GM19463 (cell line): Measurements from ENCODE around the gene CDCA4.

Source experiments
- ATAC-seq: cut with Tn5 transposase; IDR thresholded peaks from one replicate; pipeline ENCODE4 v1.9.1; 2021; ENCODE audit warnings: mild to moderate bottlenecking, moderate library complexity; ENCODE audit not compliant: unreplicated experiment

Gene CDCA4

DNA sequence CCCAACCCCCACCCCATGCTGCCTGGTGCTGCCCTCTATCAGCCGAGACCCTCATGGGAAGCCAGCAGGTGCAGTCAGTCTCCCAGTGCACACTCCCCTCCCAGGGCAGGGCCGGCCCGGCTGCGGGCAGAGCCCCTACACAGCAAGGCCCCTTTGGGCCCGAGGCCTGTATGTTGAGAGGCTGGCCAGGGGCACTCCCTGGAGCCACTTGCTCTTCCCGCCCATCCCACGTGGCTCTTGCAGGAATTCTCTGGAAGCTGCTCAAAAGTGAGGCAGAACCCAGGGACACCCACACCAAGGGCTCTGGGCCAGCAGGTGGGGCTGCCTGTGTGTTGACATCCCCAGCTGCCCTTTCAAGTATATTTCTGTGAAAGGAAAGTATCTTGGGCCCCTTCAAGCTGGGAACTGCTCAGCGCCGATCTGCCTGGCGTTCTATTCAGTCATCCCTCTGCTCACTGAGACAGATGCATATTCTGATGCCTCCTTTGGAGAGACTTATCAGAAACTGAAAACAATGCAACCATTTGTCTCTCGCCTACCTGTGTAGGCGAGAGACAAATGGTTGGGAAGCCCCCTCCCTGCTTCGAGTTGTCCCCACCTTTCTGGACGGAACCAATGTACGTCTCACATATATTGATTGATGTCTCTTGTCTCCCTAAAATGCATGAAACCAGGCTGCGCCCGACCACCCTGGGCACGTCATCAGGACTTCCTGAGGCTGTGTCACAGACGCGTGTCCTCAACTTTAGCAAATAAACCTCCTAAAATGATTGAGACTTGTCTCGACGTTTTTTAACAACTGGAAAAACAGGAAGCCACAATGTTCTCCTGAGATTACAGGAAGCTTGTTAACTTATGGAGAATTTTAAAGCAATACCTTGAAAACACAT lies 38.4 kb upstream of the CDCA4 start:
- no peak for ATAC-seq

DNA sequence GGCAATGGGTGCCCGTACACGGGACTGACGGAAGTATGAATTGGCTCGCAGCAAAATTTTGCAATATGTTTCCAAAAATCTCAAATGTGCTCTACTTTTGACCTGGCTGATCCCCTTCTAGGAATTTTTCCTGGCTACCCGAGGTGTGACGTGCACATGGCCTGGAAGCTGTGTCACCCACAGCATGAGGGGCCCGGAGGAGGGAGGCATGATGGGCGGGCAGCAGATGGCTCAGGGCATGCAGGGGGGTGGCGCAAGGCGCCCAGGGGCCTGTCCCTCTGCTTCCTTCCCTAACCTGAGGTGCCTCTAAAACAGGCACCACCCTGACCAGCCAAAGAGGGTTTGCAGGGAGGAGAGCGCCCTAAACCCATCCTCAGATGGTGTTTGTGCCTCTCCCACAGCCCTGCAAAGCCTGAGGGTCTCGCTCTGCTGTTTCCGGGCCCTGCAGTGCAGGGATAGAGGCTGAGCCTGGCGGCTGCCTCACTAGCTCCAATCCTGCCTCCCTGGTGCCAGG lies 37.7 kb upstream of the CDCA4 start:
- ATAC-seq: no peak

DNA sequence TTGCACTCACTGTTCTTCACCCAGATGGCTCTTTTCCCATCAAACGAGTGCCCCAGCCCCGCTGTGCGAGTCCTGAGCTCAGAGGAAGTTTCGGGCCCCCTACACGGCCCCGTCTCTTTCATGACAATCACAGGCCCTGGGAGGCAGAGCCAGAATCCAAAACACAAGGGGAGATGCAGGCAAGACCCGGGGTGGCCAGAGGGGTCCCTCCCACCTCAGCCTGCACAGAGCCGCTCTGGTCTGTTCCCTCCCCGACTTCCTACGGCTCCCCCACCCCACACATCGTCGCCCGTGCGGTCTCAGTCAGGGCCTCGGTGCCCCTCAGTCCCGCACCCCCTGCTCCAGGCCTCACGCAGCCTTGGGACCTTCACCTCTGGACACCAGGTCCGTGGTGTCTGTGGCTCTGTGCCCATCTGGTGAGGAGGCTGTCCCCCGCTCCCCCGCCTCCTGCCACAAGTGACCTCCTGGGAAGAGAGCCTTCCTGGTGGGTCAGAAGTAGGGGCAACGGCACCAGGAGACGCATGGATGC lies 35.5 kb upstream of the CDCA4 start:
- ATAC-seq: no peak

DNA sequence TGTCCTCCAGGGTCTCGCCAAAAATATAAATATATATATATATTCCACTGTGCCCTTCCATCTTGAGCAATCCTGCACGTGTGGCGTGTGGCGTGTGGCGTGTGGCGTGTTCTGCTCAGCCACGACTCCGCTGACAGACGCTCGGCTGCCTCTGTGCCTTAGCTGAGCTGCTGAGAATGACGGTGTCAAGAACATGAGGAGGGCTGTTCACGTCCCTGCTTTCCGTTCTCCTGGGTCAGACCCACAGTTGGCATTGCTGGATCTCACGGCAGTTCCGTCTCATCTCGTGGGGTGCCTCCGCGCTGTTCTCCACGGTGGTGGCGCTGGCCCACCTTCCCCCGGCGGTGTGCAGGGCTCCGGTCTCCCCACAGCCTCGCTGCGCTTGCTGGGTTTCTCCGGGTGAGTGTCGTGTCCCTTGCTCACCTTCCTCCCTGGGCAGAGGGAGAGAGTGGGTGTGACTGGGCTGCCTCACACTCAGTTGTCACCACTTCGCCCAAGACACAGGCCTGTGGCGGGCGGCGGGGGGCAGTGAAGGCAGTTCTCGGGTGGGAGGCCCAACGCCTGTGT lies 34.9 kb upstream of the CDCA4 start:
- no peak for ATAC-seq

DNA sequence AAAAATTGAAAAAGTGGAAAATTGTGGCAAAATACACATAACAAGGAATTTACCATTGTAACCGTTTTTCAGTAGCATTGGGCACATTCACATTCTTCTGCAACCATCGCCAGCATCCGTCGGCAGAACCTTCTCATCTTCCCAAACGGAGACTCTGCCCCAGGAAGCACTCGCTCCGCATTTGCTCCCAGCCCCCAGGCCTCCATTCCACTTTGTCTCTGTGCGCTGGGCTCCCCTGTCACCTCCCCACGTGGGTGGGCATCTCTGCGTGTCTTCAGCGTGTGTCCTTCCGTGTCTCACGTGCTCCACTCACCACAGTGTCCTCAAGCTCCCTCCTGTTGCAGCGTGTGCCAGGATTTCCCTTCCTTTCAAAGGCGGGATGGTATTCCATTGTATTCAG lies 34.5 kb upstream of the CDCA4 start:
- ATAC-seq: no peak

DNA sequence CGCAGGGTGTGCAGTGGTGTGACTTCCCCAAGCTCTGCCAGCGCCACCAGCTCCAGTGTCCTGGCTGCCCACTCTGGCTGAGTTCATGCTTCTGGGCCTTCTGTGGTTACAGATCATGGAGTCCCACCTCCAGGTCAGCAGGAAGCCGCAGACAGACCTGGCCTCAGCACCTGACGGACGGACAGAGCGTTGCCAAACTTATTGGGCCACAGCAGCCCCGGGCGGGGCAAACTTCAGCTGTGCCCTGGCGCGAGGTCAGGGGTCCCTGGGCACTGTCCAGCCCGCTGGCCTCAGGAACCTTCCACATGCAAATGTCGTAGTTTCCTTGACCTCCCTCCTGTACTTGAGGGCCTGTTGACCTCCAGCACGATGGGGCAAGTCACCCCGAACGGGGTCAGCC lies 33.1 kb upstream of the CDCA4 start:
- ATAC-seq: no peak

DNA sequence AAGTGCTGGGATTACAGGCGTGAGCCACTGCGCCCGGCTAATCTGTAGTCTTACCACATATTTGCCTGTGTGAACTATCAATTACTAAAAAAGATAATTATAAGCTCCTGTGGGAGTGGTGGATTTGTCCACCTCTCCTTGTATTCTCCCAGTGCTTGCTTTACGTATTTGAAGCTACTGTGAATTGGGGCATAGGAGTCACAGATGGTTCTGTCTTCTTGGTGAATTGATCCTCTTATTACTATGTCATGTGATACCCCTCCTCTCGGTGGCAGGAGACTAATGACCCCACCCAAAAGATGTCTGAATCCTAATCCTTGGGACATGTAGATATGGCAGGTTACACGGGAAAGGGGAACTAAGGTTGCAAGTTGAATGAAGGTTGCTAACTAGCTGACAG lies 32.5 kb upstream of the CDCA4 start:
- no peak for ATAC-seq

DNA sequence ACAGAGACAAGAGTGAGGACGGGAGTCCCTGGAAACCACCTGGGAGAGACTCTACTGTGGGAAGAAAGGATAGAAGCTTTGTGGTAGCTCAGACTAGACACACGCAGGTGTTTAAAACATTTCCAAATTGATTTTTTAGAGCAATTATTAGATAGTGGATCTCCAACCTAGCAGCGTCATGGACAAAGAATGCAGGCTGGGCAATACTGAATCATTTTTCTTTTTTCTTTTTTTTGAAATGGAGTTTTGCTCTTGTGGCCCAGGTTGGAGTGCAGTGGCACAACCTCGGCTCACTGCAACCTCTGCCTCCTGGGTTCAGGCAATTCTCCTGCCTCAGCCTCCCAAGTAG lies 31.2 kb upstream of the CDCA4 start:
- no peak for ATAC-seq

DNA sequence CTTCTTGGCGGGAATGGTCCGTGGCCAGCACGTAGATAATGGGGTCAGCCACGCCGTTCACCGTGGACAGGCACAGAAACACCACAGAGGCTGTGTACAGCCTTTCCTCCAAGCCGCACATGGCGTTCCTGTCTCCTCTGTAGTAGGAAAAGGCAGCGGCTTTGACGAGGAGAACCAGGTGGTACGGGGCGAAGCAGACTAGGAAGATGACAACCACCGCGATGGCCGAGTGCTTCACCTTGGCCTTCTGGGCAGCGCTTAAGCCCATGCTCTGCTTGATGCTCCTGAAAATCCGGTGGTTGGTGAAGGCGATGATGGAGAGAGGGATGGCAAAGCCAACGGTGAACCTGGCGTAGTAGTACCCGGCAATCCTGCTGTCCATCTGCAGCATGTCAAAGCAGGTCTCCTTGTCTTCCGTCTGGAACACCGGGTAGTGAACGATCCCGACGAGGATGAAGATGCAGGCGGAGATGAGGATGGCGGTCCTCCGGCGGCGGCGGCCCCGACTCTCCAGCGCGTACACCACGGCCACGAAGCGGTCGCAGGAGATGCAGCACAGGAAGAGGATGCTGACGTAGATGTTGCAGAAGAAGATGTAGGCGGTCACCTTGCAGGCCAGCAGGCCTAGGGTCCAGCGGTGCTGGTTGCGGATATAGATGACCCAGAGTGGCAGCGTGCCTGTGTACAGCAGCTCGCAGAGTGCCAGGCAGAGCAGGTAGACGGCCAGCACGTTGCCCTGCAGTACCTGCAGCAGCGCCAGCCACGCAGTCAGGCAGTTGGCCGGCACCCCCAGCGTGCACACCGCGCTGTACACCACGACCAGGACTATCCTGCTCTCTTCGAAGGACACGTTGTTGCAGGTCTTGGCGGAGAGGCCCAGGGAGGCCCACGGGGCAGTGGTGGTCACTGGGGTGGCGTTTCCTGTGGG lies 30.6 kb upstream of the CDCA4 start:
- no peak for ATAC-seq

DNA sequence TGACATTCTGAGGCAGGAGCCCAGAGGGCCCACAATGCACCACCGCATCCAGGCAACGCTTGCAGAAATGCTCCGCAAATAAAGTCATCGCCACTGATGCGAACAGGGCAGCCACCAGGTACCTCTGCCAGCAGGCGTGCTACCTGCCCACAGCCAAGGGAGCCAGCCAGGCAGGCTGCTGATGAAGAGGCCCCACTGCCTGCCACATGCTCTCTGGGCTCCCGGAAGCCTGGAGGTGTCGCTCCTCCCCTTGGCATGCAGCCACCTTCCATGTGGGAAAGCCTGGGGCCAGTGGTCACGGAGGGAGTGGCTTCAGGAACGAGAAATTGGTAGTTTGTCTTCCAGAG lies 29.6 kb upstream of the CDCA4 start:
- no peak for ATAC-seq

DNA sequence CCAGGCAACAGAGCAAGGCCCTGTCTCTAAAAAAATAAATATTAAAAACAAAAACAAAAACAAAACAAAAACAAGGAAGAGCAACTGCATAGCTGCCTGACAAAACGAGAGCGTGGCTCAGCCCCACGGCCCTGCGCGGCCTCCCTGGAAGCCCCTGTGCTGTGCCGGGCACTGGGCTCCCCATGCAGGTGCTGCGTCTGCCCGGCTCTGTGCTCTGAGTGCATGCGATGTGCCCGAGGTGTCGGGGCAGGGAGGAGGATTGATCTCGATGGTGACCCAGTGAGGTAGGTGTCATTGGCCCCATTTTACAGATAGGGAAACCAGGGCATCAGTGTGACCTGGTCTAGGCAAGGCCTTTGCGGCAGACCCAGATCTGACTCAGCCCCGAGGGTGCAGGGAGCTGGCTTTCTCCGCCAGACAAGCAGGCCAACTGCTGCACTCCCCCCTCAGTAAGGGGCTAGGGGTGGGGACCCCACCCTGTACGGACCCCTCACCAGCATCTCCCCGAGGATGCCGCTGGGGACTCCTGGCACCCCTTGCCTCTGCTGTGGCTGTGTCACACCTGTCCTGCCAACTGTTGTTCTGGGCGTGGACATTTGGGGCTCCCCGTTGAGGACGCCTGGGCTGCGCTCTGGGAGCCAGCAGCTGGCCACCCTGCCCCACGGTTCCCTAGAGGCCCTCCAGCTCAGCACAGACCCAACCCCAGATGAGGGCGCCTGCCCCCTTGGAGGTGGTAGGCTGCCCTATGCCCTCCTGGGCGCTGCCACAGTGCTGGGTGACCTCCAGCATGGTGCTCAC lies 29.1 kb upstream of the CDCA4 start:
- no peak for ATAC-seq

DNA sequence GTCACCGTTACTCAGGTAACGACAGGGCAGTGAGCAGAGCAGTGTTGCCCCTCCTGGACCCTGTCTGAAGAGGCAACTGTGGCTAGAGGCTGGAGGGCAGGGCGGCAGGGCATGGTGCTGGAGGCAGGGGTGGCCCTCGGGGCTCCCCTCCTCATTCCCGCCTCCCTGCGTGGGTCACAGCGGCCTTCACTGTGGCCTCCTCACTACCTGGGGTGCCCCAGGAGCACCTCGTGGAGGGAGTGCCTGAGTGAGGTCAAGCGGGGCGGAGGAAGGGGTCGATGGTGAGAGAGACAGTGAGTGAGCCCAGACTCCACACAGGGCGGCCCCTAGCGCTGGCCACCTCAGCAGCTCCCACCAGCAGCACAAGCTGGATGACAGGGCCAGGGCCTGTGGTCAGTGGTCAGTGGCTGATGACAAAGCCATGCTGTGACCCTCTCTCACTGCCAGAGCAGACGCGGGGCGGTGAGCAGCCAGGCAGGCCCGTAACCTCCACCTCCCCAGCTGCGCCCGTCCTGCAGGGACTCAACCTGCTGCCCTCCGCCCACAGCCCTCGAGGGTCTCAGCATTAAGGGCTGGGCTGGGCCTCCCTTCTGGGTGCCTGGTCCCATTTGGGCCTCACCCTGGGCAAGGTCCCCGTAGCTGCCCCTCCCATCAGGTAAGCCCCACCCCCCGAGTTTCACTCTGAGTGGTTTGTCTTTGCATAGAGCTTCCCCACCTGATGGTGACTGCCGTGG lies 26.6 kb upstream of the CDCA4 start:
- no peak for ATAC-seq

DNA sequence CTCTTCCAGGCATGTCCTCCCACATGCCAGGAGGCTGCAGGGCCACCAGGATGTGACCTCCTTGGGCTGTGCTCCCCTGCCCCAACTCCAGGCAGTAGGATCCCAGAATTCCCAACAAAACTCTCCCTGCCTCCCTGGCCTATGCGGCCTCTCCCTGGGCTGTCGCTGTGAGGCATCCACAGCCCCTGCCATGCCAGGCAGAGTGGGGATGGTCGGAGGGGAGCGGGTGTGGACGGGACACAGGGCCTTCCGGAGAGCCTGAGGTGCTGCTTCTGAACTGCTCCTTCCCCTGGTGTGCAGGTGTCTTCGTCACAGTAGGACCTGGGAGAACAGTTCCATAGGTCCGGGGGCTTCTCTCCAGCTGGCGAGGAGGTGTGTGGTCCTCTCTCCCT lies 26.0 kb upstream of the CDCA4 start:
- ATAC-seq: no peak

DNA sequence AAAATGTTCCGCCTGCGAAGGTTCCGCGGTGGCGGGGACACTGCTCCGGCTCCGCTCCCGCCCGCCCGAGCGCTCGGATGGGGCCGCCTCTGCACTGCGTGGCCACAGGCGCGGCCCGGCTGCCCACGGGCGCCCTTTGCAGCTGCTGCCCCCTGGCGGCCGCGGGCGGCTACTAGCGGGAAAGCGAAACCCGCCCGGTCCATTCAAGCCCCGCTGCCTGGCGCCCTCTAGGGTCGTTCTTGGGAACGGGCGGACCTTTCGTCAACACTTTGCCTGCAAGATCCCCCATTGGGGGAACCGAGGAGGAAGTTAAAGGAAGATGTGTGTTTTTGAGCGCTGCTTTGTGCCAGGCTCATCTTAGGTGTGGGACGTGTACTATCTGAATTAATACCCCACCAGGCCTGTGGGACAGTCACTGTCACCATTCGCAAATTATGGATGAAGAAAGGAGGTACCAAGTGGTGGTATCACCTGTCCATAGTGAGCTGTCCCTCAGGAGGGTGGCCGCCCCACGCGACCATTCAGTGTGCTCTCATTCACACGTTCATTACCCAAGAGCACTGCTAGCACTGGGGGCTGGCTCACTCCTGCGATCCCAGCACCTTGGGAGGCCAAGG lies 24.9 kb upstream of the CDCA4 start:
- peak; percentile 67 for ATAC-seq

DNA sequence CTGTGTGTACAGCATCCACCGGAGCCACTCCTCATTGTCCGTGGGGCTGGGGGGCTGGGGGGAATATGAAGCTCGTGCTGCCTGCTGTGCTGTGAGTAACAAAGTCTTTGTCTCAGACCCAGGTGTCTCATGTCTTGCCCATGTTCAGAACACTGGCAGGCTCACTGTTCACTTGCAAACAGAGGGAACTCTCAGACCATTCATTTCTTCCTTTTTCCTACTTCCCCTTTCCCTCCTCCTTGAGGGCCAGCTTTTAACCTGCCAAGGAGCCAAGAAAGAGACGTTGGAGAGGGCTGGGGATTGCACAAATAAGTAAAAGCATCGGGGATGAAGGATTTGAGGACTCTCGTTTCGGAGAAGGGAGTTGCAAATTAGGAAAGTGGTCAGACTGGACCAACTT lies 22.8 kb upstream of the CDCA4 start:
- no peak for ATAC-seq

DNA sequence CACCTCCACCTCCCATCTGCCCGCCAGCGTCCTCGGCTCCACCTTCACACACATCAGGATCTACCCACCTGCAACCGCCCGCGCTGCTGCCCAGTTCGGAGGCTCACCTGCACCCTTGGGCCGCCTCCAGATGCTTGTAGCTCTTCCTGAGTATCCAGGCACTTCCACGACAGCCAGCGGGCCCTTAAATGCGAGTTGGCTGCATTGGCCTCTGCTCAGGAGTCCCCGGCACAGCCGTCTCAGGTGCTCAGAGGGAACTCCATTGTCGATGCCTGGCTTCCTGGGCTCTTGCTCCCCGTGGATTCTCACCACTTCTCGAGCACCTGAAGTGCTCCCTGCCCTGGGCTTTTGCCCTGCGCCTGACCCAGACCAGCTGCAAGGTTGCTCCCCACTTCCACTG lies 21.9 kb upstream of the CDCA4 start:
- no peak for ATAC-seq

DNA sequence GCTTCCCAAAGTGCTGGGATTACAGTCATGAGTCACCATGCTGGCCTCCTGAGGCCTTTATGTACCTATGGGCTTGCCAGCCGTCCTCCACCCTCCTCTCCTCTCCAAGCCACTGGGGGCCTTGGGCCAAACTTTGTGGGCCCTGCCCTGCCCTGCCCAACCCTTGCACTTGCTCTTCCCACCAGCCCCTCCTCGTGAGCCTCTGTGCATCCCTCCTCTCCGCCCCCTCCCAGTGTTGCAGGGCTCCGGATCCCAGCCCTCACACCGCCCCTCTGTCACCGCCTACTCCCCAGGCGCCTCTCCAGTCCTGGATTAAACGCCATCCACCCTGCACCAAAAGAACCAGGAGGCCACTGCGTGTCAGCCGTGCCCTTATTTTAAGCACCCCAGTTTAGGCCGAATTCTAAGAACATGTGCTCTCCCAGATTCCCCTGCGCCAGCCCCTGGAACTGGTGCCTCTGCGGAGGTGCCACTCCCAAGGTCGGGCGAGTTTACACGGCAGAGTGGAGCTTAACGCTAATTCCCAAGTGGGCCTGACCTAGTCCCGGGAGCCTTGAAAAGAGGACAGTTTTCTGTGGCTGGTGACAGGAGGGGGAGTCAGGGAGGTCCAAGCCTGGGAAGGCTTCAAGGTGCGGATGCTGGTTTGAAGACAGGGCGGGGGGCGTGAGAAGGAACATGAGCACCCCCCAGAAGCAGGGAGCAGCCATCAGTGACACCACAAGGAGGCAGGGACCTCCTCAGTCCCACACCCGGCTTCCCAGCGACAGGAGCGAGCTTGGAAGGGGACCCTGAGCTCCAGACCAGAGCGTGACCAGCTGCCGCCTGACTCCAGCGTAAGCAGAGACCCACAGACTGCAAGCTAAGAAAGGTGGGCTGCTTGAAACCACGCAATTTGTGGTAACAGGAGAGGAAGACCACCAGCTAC lies 21.2 kb upstream of the CDCA4 start:
- no peak for ATAC-seq

DNA sequence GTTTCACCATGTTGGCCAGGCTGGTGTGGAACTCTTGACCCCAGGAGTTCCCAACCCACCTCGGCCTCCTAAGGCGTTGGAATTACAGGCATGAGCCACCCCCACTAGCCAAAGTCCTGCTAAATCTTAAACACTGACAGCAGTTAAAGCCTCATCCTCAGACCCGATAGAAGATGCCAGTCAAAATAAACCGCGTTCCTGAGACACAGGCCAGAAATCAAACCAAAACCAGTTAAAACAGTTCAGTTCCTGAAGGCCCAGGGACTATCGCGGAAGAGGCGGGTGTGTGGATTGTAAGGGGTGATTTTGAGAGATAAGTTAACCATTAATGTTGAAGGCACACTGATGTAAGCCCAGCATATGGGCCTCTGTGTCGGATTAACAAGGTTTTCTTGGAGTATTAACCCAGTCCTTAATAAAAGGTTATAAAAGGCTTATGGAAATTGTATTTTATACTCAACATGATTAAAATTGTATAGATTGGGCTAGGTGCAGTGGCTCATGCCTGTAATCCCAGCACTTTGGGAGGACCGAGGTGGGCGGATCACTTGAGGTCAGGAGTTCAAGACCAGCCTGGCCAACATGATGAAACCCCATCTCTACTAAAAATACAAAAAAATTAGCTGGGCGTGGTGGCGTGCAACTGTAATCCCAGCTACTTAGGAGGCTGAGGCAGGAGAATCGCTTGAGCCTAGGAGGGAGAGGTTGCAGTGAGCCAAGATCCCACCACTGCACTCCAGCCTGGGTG lies 18.7 kb upstream of the CDCA4 start:
- ATAC-seq: no peak
